ENCODE data around the gene TIMP2. TPM values are rescaled to one million over a fixed set of nuclear protein-coding genes. Genes with fewer than 3 reads are reported as not detected.
"Not testable (repeated sequence)": the region's sequence is repeated elsewhere in the genome, so short reads cannot be mapped to it uniquely, and the experiment has no call there.

Gene TIMP2
- total RNA-seq, 3 donors from 2014 or later, result 0.63 to 1.0 (median 0.81) TPM

DNA sequence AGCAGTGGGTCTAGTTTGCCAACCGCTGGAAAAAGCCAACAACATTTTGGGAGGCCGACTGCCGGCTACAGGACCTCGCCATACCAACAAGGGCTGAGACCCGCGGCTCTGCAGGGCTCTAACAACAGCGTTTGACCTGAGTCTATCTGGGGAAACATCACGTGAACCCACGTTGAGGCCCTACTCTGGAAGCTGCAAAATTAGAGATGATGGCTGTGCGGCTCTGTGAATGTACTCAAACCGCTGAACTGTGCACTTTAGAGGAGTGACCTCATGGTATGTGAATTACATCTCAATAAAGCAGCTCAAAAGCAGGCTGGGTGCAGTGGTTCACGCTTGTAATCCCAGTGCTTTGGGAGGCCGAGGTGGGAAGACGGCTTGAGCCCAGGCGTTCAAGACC is 12.1 kb downstream of the TIMP2 start:
- DNase-seq (no peak), ATAC-seq (no peak)
- Mint-ChIP-seq H3K36me3 (ENCODE audit: insufficient read depth) (no peaks in the 10 kb centered on the region), H3K4me1 (ENCODE audit: low read depth) (peaks cover 2% of the 10 kb centered on the region), H3K9me3 (no peaks in the 10 kb centered on the region), H3K27me3 (ENCODE audit: low read depth) (peaks cover 3% of the 10 kb centered on the region), H3K4me3 (no peak overlapping the region)

- no peak for ATAC-seq
- Mint-ChIP-seq H3K27me3 (ENCODE audit: low read depth) (peaks cover 3% of the 10 kb centered on the region), H3K4me1 (ENCODE audit: low read depth) (peaks cover 2% of the 10 kb centered on the region), H3K4me3 (no peak overlapping the region), H3K9me3 (no peaks in the 10 kb centered on the region), H3K36me3 (ENCODE audit: insufficient read depth) (no peaks in the 10 kb centered on the region)
- no peak for DNase-seq
These were observed 13.1 kb downstream of the TIMP2 start for GRCh38 chr17:78912082-78912481.

DNA sequence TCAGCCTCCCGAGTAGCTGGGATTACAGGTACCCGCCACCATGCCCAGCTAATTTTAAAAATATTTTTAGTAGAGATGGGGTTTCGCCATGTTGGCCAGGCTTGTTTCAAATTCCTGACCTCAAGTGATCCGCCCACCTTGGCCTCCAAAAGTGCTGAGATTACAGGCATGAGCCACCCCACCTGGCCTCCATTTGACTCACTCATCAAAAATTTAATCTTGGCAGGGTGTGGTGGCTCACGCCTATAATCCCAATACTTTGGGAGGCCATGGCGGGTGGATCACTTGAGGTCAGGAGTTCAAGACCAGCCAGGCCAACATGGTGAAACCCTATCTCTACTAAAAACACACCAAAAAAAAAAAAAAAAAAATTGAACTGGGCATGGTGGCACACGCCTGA is 13.6 kb downstream of the TIMP2 start:
- H3K9me3 Mint-ChIP-seq; H3K36me3 Mint-ChIP-seq (ENCODE audit: insufficient read depth); H3K27me3 Mint-ChIP-seq (ENCODE audit: low read depth); H3K4me3 Mint-ChIP-seq; DNase-seq; ATAC-seq; H3K4me1 Mint-ChIP-seq (ENCODE audit: low read depth): not testable (repeated sequence)

GRCh38 chr17:78910497-78911284 is 14.5 kb downstream of the TIMP2 start:
- H3K4me3 Mint-ChIP-seq, result no peak overlapping the region
- no peaks in the 10 kb centered on the region for H3K27me3 Mint-ChIP-seq (ENCODE audit: low read depth)
- no peaks in the 10 kb centered on the region for H3K9me3 Mint-ChIP-seq
- H3K4me1 Mint-ChIP-seq (ENCODE audit: low read depth), result no peaks in the 10 kb centered on the region
- H3K36me3 Mint-ChIP-seq (ENCODE audit: insufficient read depth), result no peaks in the 10 kb centered on the region
- no peak for DNase-seq
- no peak for ATAC-seq

- Mint-ChIP-seq H3K36me3 (ENCODE audit: insufficient read depth) (no peaks in the 10 kb centered on the region), H3K4me1 (ENCODE audit: low read depth) (peaks cover 5% of the 10 kb centered on the region), H3K4me3 (no peak overlapping the region), H3K27me3 (ENCODE audit: low read depth) (no peaks in the 10 kb centered on the region), H3K9me3 (no peaks in the 10 kb centered on the region)
- ATAC-seq (no peak), DNase-seq (no peak)
These were observed 16.8 kb downstream of the TIMP2 start for GRCh38 chr17:78908426-78908825.

DNA sequence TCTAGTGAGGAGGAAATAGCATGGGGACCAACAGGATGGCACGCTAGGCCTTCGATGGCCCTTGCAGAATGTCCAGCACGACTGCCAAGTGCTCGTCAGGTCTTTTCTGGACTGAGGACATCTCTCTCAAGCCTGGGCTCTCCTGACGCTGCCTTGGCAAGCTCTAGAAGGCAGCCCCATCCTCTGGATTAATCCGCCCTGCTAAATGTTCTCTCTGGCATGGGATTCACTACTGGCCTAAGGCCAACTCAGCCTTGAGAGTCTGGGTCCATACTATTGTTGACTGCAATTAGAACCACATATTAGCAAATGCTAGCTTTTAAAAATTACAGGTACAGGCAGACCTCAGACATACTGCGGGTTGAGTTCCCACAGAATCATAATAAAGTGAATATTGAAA is 19.6 kb downstream of the TIMP2 start:
- Mint-ChIP-seq H3K9me3 (no peaks in the 10 kb centered on the region), H3K36me3 (ENCODE audit: insufficient read depth) (no peaks in the 10 kb centered on the region), H3K4me3 (no peak overlapping the region), H3K27me3 (ENCODE audit: low read depth) (peaks cover 3% of the 10 kb centered on the region), H3K4me1 (ENCODE audit: low read depth) (peaks cover 6% of the 10 kb centered on the region)
- no peak for ATAC-seq
- DNase-seq, result no peak

DNA sequence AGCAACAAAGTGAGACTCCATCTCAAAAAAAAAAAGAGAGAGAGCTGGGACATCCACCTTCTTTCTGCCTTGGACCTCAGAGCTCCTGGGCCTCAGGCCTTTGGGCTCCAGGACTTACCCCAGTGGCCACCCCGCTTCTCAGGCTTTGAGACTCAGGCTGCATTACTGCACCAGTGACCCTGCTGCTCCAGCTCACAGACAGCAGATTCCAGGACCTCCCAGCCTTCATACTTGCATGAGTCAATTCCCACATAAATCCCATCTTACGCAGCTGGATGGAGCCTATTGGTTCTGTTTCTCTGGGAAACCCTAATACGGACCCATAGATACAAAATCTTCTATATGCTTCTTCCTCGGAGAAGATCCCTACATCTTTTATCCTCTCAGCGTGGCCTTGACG is 20.1 kb downstream of the TIMP2 start:
- DNase-seq (no peak), ATAC-seq (no peak)
- no peak overlapping the region for H3K4me3 Mint-ChIP-seq
- H3K4me1 Mint-ChIP-seq (ENCODE audit: low read depth), result peaks cover 6% of the 10 kb centered on the region
- no peaks in the 10 kb centered on the region for H3K36me3 Mint-ChIP-seq (ENCODE audit: insufficient read depth)
- no peaks in the 10 kb centered on the region for H3K9me3 Mint-ChIP-seq
- H3K27me3 Mint-ChIP-seq (ENCODE audit: low read depth), result peaks cover 3% of the 10 kb centered on the region

DNA sequence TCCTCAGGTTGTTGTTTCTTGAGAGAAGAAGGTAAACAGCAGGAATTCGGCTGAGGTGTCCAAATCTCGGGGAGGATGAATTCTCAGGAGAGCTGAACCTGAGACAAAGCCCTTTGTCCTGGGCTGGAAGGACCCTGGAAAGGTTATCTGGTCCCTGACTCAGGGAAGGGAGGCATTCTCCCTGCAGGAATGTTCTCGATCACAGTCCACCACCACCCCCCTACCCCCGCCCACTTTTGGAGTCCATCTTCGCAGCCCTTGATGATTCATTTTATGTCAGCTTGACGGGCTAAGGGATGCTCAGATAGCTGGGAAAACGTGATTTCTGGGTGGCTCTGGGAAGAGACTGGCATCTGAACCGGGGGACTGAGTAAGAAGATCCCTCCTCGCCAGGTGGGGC is 20.8 kb downstream of the TIMP2 start:
- H3K4me1 Mint-ChIP-seq (ENCODE audit: low read depth), result peaks cover 6% of the 10 kb centered on the region
- ATAC-seq, result no peak
- H3K36me3 Mint-ChIP-seq (ENCODE audit: insufficient read depth), result no peaks in the 10 kb centered on the region
- no peaks in the 10 kb centered on the region for H3K9me3 Mint-ChIP-seq
- DNase-seq, result no peak
- peaks cover 3% of the 10 kb centered on the region for H3K27me3 Mint-ChIP-seq (ENCODE audit: low read depth)
- H3K4me3 Mint-ChIP-seq, result no peak overlapping the region

DNA sequence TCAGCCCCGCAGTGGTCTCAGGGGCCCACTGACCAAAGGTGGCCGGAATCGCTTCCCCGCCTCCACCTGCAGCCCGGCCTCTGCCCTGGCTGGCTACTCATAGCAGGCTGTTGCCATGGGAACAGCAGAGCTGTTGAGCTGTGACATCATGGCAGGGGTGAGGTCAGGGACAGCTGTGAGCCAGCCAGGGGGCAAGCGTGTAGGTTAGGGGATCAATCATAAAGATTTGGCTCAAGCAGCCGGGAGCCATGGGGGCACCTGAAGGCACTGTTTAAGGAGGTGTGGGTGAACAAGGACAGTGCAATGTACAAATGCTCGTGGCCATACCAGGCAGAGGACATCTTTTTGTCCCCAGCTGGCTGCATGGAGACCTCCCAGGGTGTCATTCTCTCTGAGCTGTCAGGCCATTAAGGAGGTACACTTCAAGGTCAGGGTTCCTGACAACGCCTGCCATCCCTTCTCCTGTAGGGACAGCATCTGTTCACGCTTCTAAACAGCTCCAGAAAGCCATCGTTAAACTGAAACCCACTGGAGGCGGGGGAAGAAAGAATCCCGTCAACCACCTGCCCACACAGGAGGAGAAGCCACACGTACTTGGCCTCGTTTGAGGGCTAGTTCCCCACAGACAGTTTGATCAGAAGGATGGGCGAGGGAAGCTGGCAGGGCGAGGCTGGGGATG is 21.9 kb downstream of the TIMP2 start, which contains the start of gene CEP295NL:
Gene CEP295NL, minus strand, starts transcription at position 101 of the 679 bp plus-strand sequence. CDS start 1,373 bp downstream, outside the sequence.
- no peak within 1 kb of the TSS for H3K4me3 Mint-ChIP-seq
- peaks cover 6% of the 10 kb centered on the region for H3K4me1 Mint-ChIP-seq (ENCODE audit: low read depth)
- peak in 1 of 2 donors; percentile 43 for ATAC-seq
- no peaks in the 10 kb centered on the region for H3K9me3 Mint-ChIP-seq
- no peaks in the 10 kb centered on the region for H3K36me3 Mint-ChIP-seq (ENCODE audit: insufficient read depth)
- DNase-seq, result no peak
- H3K27me3 Mint-ChIP-seq (ENCODE audit: low read depth), result peaks cover 3% of the 10 kb centered on the region

DNA sequence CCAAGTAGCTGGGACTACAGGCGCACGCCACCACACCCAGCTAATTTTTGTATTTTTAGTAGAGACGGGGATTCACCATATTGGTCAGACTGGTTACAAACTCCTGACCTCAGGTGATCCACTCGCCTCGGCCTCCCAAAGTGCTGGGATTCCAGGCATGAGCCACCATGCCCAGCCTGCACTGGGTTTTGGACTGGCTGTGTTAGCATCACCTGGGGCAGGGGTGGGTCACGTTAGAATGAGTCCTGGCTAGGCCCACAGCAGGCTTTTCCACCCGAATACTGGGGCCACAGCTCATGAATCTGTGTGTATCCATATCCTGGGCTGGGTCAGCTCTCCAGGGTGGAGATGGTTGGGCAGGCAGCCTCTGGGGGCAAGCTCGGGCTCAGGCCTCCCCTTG is 23.0 kb downstream of the TIMP2 start:
- not testable (repeated sequence) for H3K36me3 Mint-ChIP-seq (ENCODE audit: insufficient read depth); H3K9me3 Mint-ChIP-seq; H3K4me1 Mint-ChIP-seq (ENCODE audit: low read depth); H3K27me3 Mint-ChIP-seq (ENCODE audit: low read depth); ATAC-seq; DNase-seq; H3K4me3 Mint-ChIP-seq

- Mint-ChIP-seq H3K27me3 (ENCODE audit: low read depth) (peaks cover 3% of the 10 kb centered on the region), H3K4me3 (no peak overlapping the region), H3K36me3 (ENCODE audit: insufficient read depth) (no peaks in the 10 kb centered on the region), H3K4me1 (ENCODE audit: low read depth) (peaks cover 6% of the 10 kb centered on the region), H3K9me3 (no peaks in the 10 kb centered on the region)
- DNase-seq, result no peak
- no peak for ATAC-seq
These were observed 23.4 kb downstream of the TIMP2 start for GRCh38 chr17:78901806-78902205.

DNA sequence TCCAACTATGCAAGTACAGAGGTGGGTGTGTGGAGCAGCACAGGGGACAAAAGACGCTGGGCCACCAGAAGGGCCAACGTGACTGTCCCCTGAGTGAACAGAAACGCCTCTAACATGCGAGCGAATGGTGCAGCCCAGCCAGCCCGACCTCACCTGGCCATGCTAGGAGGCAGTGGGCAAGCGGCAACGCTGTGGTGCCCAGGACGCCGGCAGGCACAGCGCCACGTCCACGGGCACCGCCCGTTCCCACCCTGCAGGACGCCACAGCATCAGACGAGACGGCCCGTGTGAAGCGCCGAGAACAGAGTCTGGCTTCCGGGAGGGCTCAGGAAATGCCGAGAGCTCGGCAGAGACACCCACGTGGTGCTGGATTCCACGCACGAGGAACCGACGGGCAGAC is 24.4 kb downstream of the TIMP2 start:
- peaks cover 3% of the 10 kb centered on the region for H3K27me3 Mint-ChIP-seq (ENCODE audit: low read depth)
- no peak for ATAC-seq

DNA sequence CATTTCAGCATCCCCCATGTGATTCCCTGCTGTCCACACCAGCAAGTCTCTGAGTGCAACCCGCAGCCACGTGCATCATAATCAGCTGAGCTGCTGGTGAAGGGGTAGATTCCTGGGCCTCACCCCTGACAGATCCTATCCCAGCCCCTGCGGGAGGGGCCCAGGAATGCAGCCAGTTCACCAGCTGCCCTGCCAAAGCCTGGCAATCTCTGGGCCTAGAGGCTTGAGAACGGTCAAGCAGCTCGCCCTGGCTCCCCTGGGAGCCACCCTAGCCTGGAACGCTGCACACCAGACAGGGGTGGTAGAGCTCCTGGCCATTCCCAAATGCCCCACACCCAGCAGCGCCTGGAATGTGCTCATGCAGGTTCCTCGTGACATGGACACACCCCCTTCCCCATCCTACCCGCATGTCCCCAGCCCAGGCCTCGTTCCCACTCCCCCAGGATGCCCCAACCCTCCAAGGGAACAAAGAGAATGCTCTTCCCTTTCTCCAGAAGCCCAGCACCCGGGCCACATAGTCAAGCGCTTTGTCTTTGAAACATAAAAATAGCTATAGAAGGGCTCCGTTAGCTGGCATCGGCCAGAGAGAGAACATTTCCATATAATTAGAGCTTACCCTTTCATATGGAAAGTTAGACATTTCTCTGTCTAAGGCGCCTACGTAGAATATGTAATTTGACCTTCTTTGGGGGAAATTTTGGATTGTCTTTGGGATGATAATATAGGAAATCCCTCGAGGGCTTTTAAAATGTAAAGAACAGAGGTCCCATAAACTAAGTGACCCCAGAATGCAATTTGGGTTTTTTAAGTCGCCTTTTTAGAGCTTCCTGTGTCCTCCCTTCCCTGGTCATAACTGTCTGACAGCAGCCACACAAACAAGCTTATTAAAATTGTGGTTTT is 25.6 kb downstream of the TIMP2 start:
- ATAC-seq (no peak), DNase-seq (no peak)
- Mint-ChIP-seq H3K4me3 (no peak overlapping the region), H3K4me1 (ENCODE audit: low read depth) (peaks cover 6% of the 10 kb centered on the region), H3K9me3 (no peaks in the 10 kb centered on the region), H3K27me3 (ENCODE audit: low read depth) (peaks cover 3% of the 10 kb centered on the region), H3K36me3 (ENCODE audit: insufficient read depth) (no peaks in the 10 kb centered on the region)

More for the DNA sequence above, 24.4 kb downstream of the TIMP2 start:
- Mint-ChIP-seq H3K4me3 (no peak overlapping the region), H3K4me1 (ENCODE audit: low read depth) (peaks cover 6% of the 10 kb centered on the region), H3K36me3 (ENCODE audit: insufficient read depth) (no peaks in the 10 kb centered on the region), H3K9me3 (no peaks in the 10 kb centered on the region)
- no peak for DNase-seq

- no peak for ATAC-seq
- H3K36me3 Mint-ChIP-seq (ENCODE audit: insufficient read depth), result no peaks in the 10 kb centered on the region
- no peak for DNase-seq
- peaks cover 6% of the 10 kb centered on the region for H3K4me1 Mint-ChIP-seq (ENCODE audit: low read depth)
- no peaks in the 10 kb centered on the region for H3K9me3 Mint-ChIP-seq
- no peak overlapping the region for H3K4me3 Mint-ChIP-seq
- peaks cover 3% of the 10 kb centered on the region for H3K27me3 Mint-ChIP-seq (ENCODE audit: low read depth)
These were observed 26.2 kb downstream of the TIMP2 start for GRCh38 chr17:78898947-78899346.

Data from activated T-cell treated with anti-CD3 and anti-CD28 coated beads, Interleukin-2, amount 50 U/mL, for 4 hours (primary cell).